OCI-LY7 (cell line): ENCODE data around the gene HSPA14.
A peak's percentile ranks its signal among the peaks of the same experiment; 100 is the strongest.

Experiments
- CTCF ChIP-seq: fragments of 200-600 bp; sonication (generic); conservative IDR thresholded peaks from 2 replicates; pipeline ENCODE4 v1.5.1; 2014; ENCODE audit warnings: mild to moderate bottlenecking, antibody characterized with exemption, low read length, moderate library complexity, mixed read lengths
- EZH2phosphoT487 ChIP-seq: fragments of 200-600 bp; sonication (generic); IDR thresholded peaks from 2 replicates; pipeline ENCODE4 v1.6.1; 2018; ENCODE audit warnings: low read depth, borderline replicate concordance, mild to moderate bottlenecking, mixed run types, antibody characterized with exemption, low read length, moderate library complexity, mixed read lengths

DNA sequence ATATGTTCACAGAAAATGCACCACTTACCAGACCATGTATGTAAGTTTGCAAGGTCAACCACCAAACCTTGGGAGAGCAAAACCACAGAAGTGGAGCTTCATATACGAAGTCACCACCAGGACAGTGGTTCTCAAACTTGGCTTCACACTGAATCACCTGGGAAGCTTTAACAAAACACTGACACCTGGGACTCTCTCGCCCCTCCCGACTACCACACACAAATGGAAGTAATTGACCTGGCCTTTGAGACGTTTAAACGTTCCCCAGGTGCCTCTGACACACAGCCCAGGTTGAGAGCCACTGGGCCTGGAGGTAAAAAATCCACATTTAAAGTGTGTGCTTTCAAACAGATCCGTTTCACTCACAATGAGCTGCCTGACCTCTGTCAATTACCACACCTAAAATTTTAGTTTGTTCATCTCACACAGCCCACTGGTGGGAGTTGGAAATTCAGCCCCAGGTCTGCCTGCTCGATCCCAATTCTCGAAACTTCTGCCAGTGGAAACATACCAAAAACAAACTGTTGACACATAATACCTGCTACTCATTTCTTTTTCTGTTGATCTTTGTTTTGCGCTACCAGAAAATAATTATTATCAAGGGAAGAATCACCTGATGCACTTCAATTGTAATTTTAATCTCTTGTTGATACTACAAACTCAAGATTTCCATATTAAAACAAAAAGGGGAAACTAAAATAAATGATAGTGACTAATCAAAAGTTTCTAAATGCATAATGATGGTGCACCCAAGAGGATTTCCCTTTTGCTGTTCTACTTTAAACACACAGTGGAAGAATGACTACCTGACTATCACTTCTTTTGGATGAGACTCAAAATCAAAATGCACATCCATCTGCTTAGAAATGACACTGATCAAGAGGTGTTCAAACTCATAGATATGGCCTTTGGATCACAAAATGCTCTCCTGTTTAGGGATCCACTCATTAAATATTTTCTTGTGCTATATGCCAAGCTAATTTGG, 26.8 kb upstream of the HSPA14 start:
- TF ChIP-seq CTCF = peak; percentile 51
- TF ChIP-seq EZH2phosphoT487 = no peak
